GM12873 (cell line): Measurements from ENCODE around the gene KCNB1.

Source experiments
- CTCF ChIP-seq: IDR thresholded peaks from 2 replicates; pipeline ENCODE4 v1.5.1; 2012; ENCODE audit warnings: low read depth, mild to moderate bottlenecking, moderate library complexity, low read length, control low read depth; ENCODE audit not compliant: insufficient read depth; ENCODE audit errors: missing control alignments

KCNB1 gene

GRCh38 chr20:49367113-49367512 is 115.4 kb downstream of the KCNB1 start:
- TF ChIP-seq CTCF = no peak

GRCh38 chr20:49366687-49367086 is 115.8 kb downstream of the KCNB1 start:
- TF ChIP-seq CTCF = no peak

- no peak for TF ChIP-seq CTCF
These were observed 120.4 kb downstream of the KCNB1 start for GRCh38 chr20:49361862-49362660.

- TF ChIP-seq CTCF = no peak
These were observed 122.1 kb downstream of the KCNB1 start for GRCh38 chr20:49360242-49360968.

- no peak for TF ChIP-seq CTCF
These were observed 125.8 kb downstream of the KCNB1 start for GRCh38 chr20:49356676-49357075.

- TF ChIP-seq CTCF = no peak
These were observed 127.8 kb downstream of the KCNB1 start for GRCh38 chr20:49354673-49355072.

- no peak for TF ChIP-seq CTCF
These were observed 129.1 kb downstream of the KCNB1 start for GRCh38 chr20:49353348-49353747.
